ENCODE data around the gene DCDC1.

DNA sequence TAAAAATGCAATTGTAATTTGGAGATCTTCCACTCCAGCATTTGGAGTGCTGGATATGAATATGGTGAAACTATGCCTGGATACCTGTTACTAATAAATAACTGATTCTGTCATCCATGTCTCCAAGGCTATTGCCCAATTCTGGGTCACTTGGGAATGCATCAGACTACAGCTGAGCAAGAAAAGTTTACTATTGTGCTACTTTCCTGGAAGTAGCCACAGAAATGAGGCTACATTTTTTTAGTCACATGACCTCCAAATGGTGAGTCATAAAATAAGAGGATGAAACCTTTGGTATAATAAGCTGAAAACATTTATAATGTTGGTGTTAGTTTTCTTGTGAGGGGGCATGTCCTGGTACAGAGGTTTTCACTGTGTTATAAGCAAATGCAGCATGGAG is 44.4 kb downstream of the DCDC1 start:
- TF ChIP-seq, protein P1, sequence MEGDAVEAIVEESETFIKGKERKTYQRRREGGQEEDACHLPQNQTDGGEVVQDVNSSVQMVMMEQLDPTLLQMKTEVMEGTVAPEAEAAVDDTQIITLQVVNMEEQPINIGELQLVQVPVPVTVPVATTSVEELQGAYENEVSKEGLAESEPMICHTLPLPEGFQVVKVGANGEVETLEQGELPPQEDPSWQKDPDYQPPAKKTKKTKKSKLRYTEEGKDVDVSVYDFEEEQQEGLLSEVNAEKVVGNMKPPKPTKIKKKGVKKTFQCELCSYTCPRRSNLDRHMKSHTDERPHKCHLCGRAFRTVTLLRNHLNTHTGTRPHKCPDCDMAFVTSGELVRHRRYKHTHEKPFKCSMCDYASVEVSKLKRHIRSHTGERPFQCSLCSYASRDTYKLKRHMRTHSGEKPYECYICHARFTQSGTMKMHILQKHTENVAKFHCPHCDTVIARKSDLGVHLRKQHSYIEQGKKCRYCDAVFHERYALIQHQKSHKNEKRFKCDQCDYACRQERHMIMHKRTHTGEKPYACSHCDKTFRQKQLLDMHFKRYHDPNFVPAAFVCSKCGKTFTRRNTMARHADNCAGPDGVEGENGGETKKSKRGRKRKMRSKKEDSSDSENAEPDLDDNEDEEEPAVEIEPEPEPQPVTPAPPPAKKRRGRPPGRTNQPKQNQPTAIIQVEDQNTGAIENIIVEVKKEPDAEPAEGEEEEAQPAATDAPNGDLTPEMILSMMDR (IDR thresholded peaks at IDR 0.05), result no peak
- TF ChIP-seq POLR2A (IDR thresholded peaks at IDR 0.05), result no peak

All from lower leg skin (tissue), 3 donors.